SK-N-SH treated with all-trans-retinoic acid at 6 μM for 48 hours (cell line): ENCODE results near the gene GPC5.

Experiments used
- ATAC-seq: fragments of 200-7000 bp; cut with Tn5 transposase; 3 replicates; pipeline ENCODE4 v1.9.1; 2020; ENCODE audit warnings: mild to moderate bottlenecking, moderate library complexity
- ARNTL ChIP-seq: fragments of 450-650 bp; formaldehyde crosslinking; IDR thresholded peaks from 2 replicates; pipeline ENCODE4 v1.5.0; 2020; ENCODE audit warnings: low read depth, mild to moderate bottlenecking, moderate library complexity, borderline replicate concordance
- BACH2 ChIP-seq: fragments of 250-450 bp; sonication (Bioruptor Pico); IDR thresholded peaks from 2 replicates; pipeline ENCODE4 v1.9.0; 2021; ENCODE audit warnings: mild to moderate bottlenecking, borderline replicate concordance
- CSDC2 ChIP-seq: fragments of 250-450 bp; sonication (Bioruptor Pico); IDR thresholded peaks from 2 replicates; pipeline ENCODE4 v1.5.0; 2020; ENCODE audit warnings: mild to moderate bottlenecking, moderate library complexity
- CSRNP3 ChIP-seq: fragments of 250-450 bp; sonication (Bioruptor Pico); IDR thresholded peaks from 2 replicates; pipeline ENCODE4 v1.5.1; 2021; ENCODE audit warnings: mild to moderate bottlenecking, moderate library complexity
- ESRRG ChIP-seq: fragments of 250-450 bp; sonication (Bioruptor Pico); IDR thresholded peaks from 2 replicates; pipeline ENCODE4 v1.6.1; 2021; ENCODE audit warnings: mild to moderate bottlenecking
- GLIS3 ChIP-seq: fragments of 250-450 bp; sonication (Bioruptor Pico); IDR thresholded peaks from 2 replicates; pipeline ENCODE4 v1.5.0; 2020; ENCODE audit warnings: mild to moderate bottlenecking, moderate library complexity
- ISL1 ChIP-seq: fragments of 250-450 bp; sonication (Bioruptor Pico); IDR thresholded peaks from 2 replicates; pipeline ENCODE4 v2.1.2; 2022; ENCODE audit warnings: mild to moderate bottlenecking, moderate library complexity
- OSR1 ChIP-seq: fragments of 250-450 bp; sonication (Bioruptor Pico); IDR thresholded peaks from 2 replicates; pipeline ENCODE4 v1.8.0; 2022; ENCODE audit warnings: moderate library complexity, mild to moderate bottlenecking, inconsistent platforms
- PATZ1 ChIP-seq: fragments of 250-450 bp; sonication (Bioruptor Pico); IDR thresholded peaks from 2 replicates; pipeline ENCODE4 v1.8.0; 2020; ENCODE audit warnings: mild to moderate bottlenecking, moderate library complexity, borderline replicate concordance
- PPARA ChIP-seq: fragments of 250-450 bp; sonication (Bioruptor Pico); IDR thresholded peaks from 2 replicates; pipeline ENCODE4 v1.5.0; 2020; ENCODE audit warnings: mild to moderate bottlenecking, borderline replicate concordance
- SNAI2 ChIP-seq: fragments of 250-450 bp; sonication (Bioruptor Pico); IDR thresholded peaks from 2 replicates; pipeline ENCODE4 v1.5.0; 2020; ENCODE audit warnings: mild to moderate bottlenecking, moderate library complexity
- TCF4 ChIP-seq: fragments of 250-450 bp; sonication (Bioruptor Pico); IDR thresholded peaks from 2 replicates; pipeline ENCODE4 v1.8.0; 2021; ENCODE audit warnings: mild to moderate bottlenecking, moderate library complexity, borderline replicate concordance
- TOX ChIP-seq: fragments of 250-450 bp; sonication (Bioruptor Pico); IDR thresholded peaks from 2 replicates; pipeline ENCODE4 v1.8.0; 2021; ENCODE audit warnings: mild to moderate bottlenecking, moderate library complexity, borderline replicate concordance
- TSHZ2 ChIP-seq: fragments of 250-450 bp; sonication (Bioruptor Pico); IDR thresholded peaks from 2 replicates; pipeline ENCODE4 v1.5.0; 2020; ENCODE audit warnings: mild to moderate bottlenecking, moderate library complexity
- ZC3H10 ChIP-seq: fragments of 250-450 bp; sonication (Bioruptor Pico); IDR thresholded peaks from 2 replicates; pipeline ENCODE4 v1.5.1; 2021; ENCODE audit warnings: mild to moderate bottlenecking, moderate library complexity
- ZFP3 ChIP-seq: fragments of 250-450 bp; sonication (Bioruptor Pico); IDR thresholded peaks from 2 replicates; pipeline ENCODE4 v1.5.0; 2020; ENCODE audit warnings: mild to moderate bottlenecking, moderate library complexity
- ZFP30 ChIP-seq: fragments of 450-650 bp; formaldehyde crosslinking; IDR thresholded peaks from 2 replicates; pipeline ENCODE4 v1.5.0; 2022; ENCODE audit warnings: mild to moderate bottlenecking, moderate library complexity
- ZNF565 ChIP-seq: fragments of 450-650 bp; formaldehyde crosslinking; conservative IDR thresholded peaks from 2 replicates; pipeline ENCODE4 v1.5.0; 2020; ENCODE audit warnings: low read depth, mild to moderate bottlenecking, moderate library complexity
- ZNF8 ChIP-seq: fragments of 450-650 bp; formaldehyde crosslinking; IDR thresholded peaks from 2 replicates; pipeline ENCODE4 v1.5.0; 2020; ENCODE audit warnings: mild to moderate bottlenecking, moderate library complexity
- TF ChIP-seq, protein P1 (sequence below): fragments of 250-450 bp; sonication (Bioruptor Pico); IDR thresholded peaks from 2 replicates; pipeline ENCODE4 v1.8.0; 2021; ENCODE audit warnings: low read depth, mild to moderate bottlenecking, moderate library complexity, borderline replicate concordance
- TF ChIP-seq, protein P2 (sequence below): fragments of 250-450 bp; sonication (Bioruptor Pico); IDR thresholded peaks from 2 replicates; pipeline ENCODE4 v1.5.1; 2020; ENCODE audit warnings: low read depth, mild to moderate bottlenecking, moderate library complexity

The GPC5 gene

DNA sequence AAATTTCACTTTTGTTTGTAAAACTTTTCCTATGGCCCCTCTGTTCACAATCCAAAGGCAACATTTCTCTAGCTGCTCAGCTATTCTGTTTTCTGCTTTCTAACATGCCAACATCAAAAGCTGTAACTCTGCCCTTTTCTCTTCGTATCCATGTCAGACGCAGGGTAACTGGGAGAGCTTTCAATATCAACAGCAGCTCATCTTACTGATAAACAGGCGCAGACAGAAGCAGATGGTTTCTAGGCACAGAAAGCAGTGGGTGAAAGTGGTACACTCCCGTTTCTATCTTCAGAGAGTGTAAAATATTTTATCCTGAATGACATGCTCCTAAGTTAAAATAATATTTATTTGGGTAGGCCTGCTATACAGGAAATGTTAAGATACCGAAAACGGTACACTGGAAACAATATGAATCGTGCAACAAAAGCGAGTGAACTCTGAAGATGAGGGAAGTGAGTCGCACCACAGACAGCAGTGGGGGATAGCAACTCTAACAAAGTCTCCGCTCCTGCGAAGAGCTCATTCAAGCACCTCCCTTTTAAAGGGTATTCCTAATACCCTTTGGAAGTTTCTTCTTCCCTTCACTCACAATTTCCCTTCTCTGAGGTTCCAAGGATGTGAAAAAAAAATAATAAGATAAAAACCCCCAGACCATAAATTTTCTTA is 798.3 kb downstream of the GPC5 start:
- peak; percentile 78 for ATAC-seq

GRCh38 chr13:92197669-92198068 is 799.2 kb downstream of the GPC5 start:
- TF ChIP-seq SNAI2 (CRISPR knock-in tag) (no peak), ARNTL (CRISPR knock-in tag) (no peak), ZNF8 (no peak), BACH2 (CRISPR knock-in tag) (no peak), TOX (CRISPR knock-in tag) (no peak; the same call in 1 of the 2 replicates)

More for the DNA sequence above, 798.3 kb downstream of the GPC5 start:
- no peak for TF ChIP-seq GLIS3
- TF ChIP-seq, protein P1, sequence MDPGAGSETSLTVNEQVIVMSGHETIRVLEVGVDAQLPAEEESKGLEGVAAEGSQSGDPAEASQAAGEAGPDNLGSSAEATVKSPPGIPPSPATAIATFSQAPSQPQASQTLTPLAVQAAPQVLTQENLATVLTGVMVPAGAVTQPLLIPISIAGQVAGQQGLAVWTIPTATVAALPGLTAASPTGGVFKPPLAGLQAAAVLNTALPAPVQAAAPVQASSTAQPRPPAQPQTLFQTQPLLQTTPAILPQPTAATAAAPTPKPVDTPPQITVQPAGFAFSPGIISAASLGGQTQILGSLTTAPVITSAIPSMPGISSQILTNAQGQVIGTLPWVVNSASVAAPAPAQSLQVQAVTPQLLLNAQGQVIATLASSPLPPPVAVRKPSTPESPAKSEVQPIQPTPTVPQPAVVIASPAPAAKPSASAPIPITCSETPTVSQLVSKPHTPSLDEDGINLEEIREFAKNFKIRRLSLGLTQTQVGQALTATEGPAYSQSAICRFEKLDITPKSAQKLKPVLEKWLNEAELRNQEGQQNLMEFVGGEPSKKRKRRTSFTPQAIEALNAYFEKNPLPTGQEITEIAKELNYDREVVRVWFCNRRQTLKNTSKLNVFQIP: no peak
- no peak for TF ChIP-seq ARNTL (CRISPR knock-in tag)
- TF ChIP-seq SNAI2 (CRISPR knock-in tag): no peak
- TF ChIP-seq PPARA: no peak
- no peak for TF ChIP-seq ZNF8
- TF ChIP-seq PATZ1 (CRISPR knock-in tag): no peak
- no peak for TF ChIP-seq BACH2 (CRISPR knock-in tag)
- TF ChIP-seq CSRNP3: no peak
- no peak for TF ChIP-seq TCF4
- TF ChIP-seq ZC3H10: no peak
- TF ChIP-seq ZFP3 (CRISPR knock-in tag): no peak
- TF ChIP-seq ISL1 (CRISPR knock-in tag): no peak
- no peak for TF ChIP-seq ZFP30
- no peak for TF ChIP-seq CSDC2 (CRISPR knock-in tag)
- no peak for TF ChIP-seq ESRRG (CRISPR knock-in tag)

GRCh38 chr13:92218615-92219014 is 820.2 kb downstream of the GPC5 start:
- ATAC-seq: no peak
- TF ChIP-seq GLIS3 (no peak), ZFP30 (no peak), OSR1 (CRISPR knock-in tag) (no peak), ZNF565 (CRISPR knock-in tag) (no peak), PPARA (no peak), TSHZ2 (CRISPR knock-in tag) (no peak), ZC3H10 (no peak)
- TF ChIP-seq, protein P1: no peak
- TF ChIP-seq, protein P2, sequence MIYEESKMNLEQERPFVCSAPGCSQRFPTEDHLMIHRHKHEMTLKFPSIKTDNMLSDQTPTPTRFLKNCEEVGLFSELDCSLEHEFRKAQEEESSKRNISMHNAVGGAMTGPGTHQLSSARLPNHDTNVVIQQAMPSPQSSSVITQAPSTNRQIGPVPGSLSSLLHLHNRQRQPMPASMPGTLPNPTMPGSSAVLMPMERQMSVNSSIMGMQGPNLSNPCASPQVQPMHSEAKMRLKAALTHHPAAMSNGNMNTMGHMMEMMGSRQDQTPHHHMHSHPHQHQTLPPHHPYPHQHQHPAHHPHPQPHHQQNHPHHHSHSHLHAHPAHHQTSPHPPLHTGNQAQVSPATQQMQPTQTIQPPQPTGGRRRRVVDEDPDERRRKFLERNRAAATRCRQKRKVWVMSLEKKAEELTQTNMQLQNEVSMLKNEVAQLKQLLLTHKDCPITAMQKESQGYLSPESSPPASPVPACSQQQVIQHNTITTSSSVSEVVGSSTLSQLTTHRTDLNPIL (CRISPR knock-in tag): no peak

More at GRCh38 chr13:92197669-92198068, 799.2 kb downstream of the GPC5 start:
- ATAC-seq: peak; percentile 95
